ENCODE data around the gene TPM1. TPM values are rescaled to one million over a fixed set of nuclear protein-coding genes. Genes with fewer than 3 reads are reported as not detected.

Gene TPM1
- polyA plus RNA-seq, 1 of the 3 experiments (the other 2 are of a cell fraction) = 1,371 TPM

DNA sequence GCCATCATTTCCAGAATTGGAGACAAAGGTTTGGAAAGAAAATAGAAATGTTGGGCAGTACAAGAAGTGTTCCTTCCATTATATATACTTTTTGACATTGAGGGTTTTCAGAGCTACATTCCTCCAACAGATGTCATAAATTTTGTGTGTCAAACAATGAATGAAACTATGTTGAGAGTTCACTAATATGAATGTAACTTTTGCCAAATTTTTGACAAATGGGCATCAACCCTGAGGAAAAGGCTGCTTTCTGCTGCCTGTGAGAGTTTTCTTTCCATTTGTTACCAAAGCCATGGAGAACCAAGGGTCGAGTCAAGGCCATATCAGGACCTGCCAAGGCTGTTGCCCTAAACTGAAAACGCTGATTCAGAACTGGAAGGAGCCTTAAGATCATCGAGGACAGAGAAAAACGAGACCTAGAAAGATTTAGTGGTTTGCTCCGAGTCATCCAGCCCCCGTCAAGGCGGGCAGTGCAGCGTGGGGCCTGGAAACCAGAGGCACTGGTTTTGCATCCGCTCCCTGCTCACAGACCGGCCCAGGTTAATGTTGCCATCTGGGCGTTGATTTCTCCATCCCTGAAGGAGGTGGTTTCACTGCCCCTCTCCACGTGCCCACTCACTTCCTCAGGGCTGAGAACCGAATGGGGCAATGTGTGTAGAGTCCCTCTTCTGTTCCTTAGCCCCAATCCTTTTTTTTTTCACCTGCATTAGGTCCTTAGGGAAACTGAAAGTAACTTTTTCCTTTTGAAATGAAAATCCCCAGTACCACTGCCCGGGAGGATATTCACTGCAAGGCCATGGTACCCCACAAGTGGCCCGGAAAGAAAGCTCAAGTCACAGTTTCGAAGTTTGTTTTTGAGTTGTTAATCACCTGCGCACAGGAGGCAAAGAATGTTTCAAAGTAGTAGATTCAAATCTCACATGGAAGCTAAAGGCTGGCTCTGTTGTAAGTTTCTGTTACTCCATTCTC lies 32.8 kb downstream of the TPM1 start (continued):
- TF ChIP-seq RCOR1 (IDR thresholded peaks at IDR 0.05; ENCODE audit: low read length) = no peak

DNA sequence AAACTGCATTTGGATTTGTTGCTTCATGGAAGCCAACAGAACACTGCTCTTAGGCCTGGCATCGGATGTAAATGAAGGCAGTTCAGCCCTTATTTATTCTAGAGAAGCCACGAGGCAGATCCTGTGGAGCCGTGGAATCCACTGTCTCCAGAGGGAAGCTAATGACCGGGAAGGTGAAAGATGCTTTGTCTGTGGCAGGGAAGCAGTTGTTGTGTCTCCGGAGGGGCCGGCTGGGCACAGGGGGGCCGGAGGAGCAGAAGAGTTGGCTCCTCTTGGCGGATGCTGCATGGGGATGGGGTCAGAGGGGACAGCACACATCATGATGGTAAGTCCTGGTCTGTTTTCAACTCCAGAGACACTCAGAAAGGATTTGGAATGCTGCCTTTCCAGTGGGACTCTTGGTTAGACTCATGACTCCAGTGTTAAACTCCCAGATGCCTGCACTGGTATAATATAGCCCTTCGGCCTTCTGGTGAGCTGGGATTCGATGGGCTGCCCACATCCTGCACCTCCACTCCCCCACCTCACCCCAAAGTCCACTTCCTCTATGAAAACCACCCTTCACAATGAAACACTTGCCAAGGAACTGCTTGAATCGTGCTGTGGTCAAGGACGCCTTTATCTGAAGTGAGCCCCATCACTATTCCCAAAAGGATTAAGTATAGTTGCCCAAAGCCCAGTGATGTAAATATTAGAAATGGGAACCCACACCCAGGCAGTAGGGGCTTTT lies 33.6 kb downstream of the TPM1 start:
- TF ChIP-seq SMC3 (IDR thresholded peaks at IDR 0.05; ENCODE audit: low read depth, low read length) = no peak
- TF ChIP-seq, protein P1, sequence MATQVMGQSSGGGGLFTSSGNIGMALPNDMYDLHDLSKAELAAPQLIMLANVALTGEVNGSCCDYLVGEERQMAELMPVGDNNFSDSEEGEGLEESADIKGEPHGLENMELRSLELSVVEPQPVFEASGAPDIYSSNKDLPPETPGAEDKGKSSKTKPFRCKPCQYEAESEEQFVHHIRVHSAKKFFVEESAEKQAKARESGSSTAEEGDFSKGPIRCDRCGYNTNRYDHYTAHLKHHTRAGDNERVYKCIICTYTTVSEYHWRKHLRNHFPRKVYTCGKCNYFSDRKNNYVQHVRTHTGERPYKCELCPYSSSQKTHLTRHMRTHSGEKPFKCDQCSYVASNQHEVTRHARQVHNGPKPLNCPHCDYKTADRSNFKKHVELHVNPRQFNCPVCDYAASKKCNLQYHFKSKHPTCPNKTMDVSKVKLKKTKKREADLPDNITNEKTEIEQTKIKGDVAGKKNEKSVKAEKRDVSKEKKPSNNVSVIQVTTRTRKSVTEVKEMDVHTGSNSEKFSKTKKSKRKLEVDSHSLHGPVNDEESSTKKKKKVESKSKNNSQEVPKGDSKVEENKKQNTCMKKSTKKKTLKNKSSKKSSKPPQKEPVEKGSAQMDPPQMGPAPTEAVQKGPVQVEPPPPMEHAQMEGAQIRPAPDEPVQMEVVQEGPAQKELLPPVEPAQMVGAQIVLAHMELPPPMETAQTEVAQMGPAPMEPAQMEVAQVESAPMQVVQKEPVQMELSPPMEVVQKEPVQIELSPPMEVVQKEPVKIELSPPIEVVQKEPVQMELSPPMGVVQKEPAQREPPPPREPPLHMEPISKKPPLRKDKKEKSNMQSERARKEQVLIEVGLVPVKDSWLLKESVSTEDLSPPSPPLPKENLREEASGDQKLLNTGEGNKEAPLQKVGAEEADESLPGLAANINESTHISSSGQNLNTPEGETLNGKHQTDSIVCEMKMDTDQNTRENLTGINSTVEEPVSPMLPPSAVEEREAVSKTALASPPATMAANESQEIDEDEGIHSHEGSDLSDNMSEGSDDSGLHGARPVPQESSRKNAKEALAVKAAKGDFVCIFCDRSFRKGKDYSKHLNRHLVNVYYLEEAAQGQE (IDR thresholded peaks at IDR 0.05; ENCODE audit: low read depth, low read length) = no peak
- no peak for TF ChIP-seq FOXM1 (IDR thresholded peaks at IDR 0.05; ENCODE audit: low read depth)
- TF ChIP-seq NFIC (IDR thresholded peaks at IDR 0.05; ENCODE audit: borderline replicate concordance) = no peak
- TF ChIP-seq YY1 (IDR thresholded peaks at IDR 0.05; ENCODE audit: low read depth) = no peak
- TF ChIP-seq CHD2 (IDR thresholded peaks at IDR 0.05; ENCODE audit: low read length, partially characterized antibody) = no peak
- no peak for TF ChIP-seq RFX5 (IDR thresholded peaks at IDR 0.05; ENCODE audit: low read length)
- TF ChIP-seq SIN3A (IDR thresholded peaks at IDR 0.05; ENCODE audit: borderline replicate concordance, low read depth, low read length) = no peak
- TF ChIP-seq NRF1 (IDR thresholded peaks at IDR 0.05; ENCODE audit: low read depth, low read length) = no peak
- no peak for TF ChIP-seq JUND (IDR thresholded peaks at IDR 0.05)
- Histone ChIP-seq H4K20me1 (ENCODE audit: insufficient read depth) (peaks cover 13% of the 10 kb centered on the region), H3F3A (replicated peaks; ENCODE audit: insufficient read depth) (peaks cover 55% of the 10 kb centered on the region), H3K9me3 (no peaks in the 10 kb centered on the region), H3K27ac (ENCODE audit: low read depth in 2 of 2, low read length in 1 of 2) (peak overlapping the region; percentile 91 to 92), H3K79me2 (ENCODE audit: insufficient read depth) (no peaks in the 10 kb centered on the region), H3K4me1 (ENCODE audit: control insufficient read depth in 1 of 2, insufficient read depth in 2 of 2, low read depth in 1 of 2, low read length in 1 of 2) (peaks cover 13 to 17% of the 10 kb centered on the region in 2 experiments; a peak in 3 of 4 replicates), H3K9ac (peak overlapping the region; percentile 6; the same call in 1 of the 2 replicates), H2AFZ (ENCODE audit: low read depth) (no peak overlapping the region), H3K4me3 (ENCODE audit: low read depth in 2 of 2, low read length in 1 of 2) (no peak overlapping the region), H3K4me2 (peak overlapping the region; percentile 64; the same call in 1 of the 2 replicates), H3K27me3 (ENCODE audit: insufficient read depth) (no peaks in the 10 kb centered on the region), H3K9me2 (no peaks in the 10 kb centered on the region), H3K36me3 (replicated peaks in 1 of 2; ENCODE audit: control insufficient read depth in 1 of 2, insufficient read depth in 2 of 2, low read length in 1 of 2) (peaks cover 7 to 14% of the 10 kb centered on the region in 2 experiments)
- CTCF ChIA-PET = interaction anchor here (1.0 to 3.0 kb wide), 3 partner anchors 11 to 29 kb away, joined by 3 to 9 read pairs (median 6); no protein-coding TSS in a partner anchor
- WGBS (ENCODE audit: low lambda C conversion rate) = 95% methylated on average over 12 of the region's 12 CpGs
- POLR2A ChIA-PET = no interaction called here
- DNase-seq = no peak
